ENCODE data around the gene ADD1.
"Not testable (repeated sequence)": the region's sequence is repeated elsewhere in the genome, so short reads cannot be mapped to it uniquely, and the experiment has no call there.

The ADD1 gene

GRCh38 chr4:2950221-2950989 is 106.8 kb downstream of the ADD1 start:
- peak; percentile 43 for DNase-seq (ENCODE audit: low spot score)
- H3K4me3 ChIP-seq, result no peak overlapping the region
- H3K27ac ChIP-seq, result no peak overlapping the region
- no peak for TF ChIP-seq CTCF (IDR thresholded peaks at IDR 0.05)

- peak; percentile 35 for DNase-seq (ENCODE audit: low spot score)
- no peak for TF ChIP-seq CTCF (IDR thresholded peaks at IDR 0.05)
- no peak overlapping the region for H3K4me3 ChIP-seq
- H3K27ac ChIP-seq, result no peak overlapping the region
Measured at GRCh38 chr4:2953496-2953895, 109.9 kb downstream of the ADD1 start.

- H3K27ac ChIP-seq, result no peak overlapping the region
- no peak for TF ChIP-seq CTCF (IDR thresholded peaks at IDR 0.05)
- no peak overlapping the region for H3K4me3 ChIP-seq
- DNase-seq (ENCODE audit: low spot score), result peak; percentile 45
Measured at GRCh38 chr4:2954358-2955185, 110.9 kb downstream of the ADD1 start.

- H3K27ac ChIP-seq; DNase-seq (ENCODE audit: low spot score); H3K4me3 ChIP-seq: not testable (repeated sequence)
Measured at GRCh38 chr4:2955186-2956044, 111.8 kb downstream of the ADD1 start.

- Histone ChIP-seq H3K4me3 (no peak overlapping the region), H3K27ac (no peak overlapping the region)
- no peak for DNase-seq (ENCODE audit: low spot score)
- TF ChIP-seq CTCF (IDR thresholded peaks at IDR 0.05), result no peak
Measured at GRCh38 chr4:2958446-2958845, 114.8 kb downstream of the ADD1 start.

GRCh38 chr4:2960450-2960849 is 116.8 kb downstream of the ADD1 start:
- H3K4me3 ChIP-seq; DNase-seq (ENCODE audit: low spot score); H3K27ac ChIP-seq: not testable (repeated sequence)

GRCh38 chr4:2961421-2961810 is 117.8 kb downstream of the ADD1 start:
- Histone ChIP-seq H3K4me3 (peak overlapping the region; percentile 96), H3K27ac (no peak overlapping the region)
- no peak for DNase-seq (ENCODE audit: low spot score)
- no peak for TF ChIP-seq CTCF (IDR thresholded peaks at IDR 0.05)
